ENCODE results near the gene YPEL4.

The YPEL4 gene

GRCh38 chr11:57598831-57599155 is 50.9 kb downstream of the YPEL4 start:
- TF ChIP-seq CTCF (IDR thresholded peaks at IDR 0.05; ENCODE audit: low read depth, low read length): no peak
- no peak for DNase-seq (ENCODE audit: extremely low read depth, low read depth)

GRCh38 chr11:57597916-57598830 is 51.5 kb downstream of the YPEL4 start:
- no peak for TF ChIP-seq CTCF (IDR thresholded peaks at IDR 0.05; ENCODE audit: low read depth, low read length)
- peak; percentile 35 for DNase-seq (ENCODE audit: extremely low read depth, low read depth)

GRCh38 chr11:57597461-57597915 is 52.2 kb downstream of the YPEL4 start, which contains the start of gene SERPING1:
SERPING1 (plus strand) TSS chr11:57597685; CDS start chr11:57598271, 586 bp downstream.
- DNase-seq (ENCODE audit: extremely low read depth, low read depth): no peak

GRCh38 chr11:57596266-57596885 is 53.3 kb downstream of the YPEL4 start:
- TF ChIP-seq CTCF (IDR thresholded peaks at IDR 0.05; ENCODE audit: low read depth, low read length): no peak
- no peak for DNase-seq (ENCODE audit: extremely low read depth, low read depth)

More at GRCh38 chr11:57597461-57597915, 52.2 kb downstream of the YPEL4 start, which contains the start of gene SERPING1:
- no peak for TF ChIP-seq CTCF (IDR thresholded peaks at IDR 0.05; ENCODE audit: low read depth, low read length)
